ENCODE data around the gene PARD3B. TPM values are rescaled to one million over a fixed set of nuclear protein-coding genes. Genes with fewer than 3 reads are reported as not detected.

The PARD3B gene
- total RNA-seq, 6 experiments from 2014 or later, result 5.3 to 11.2 (median 8.3) TPM

DNA sequence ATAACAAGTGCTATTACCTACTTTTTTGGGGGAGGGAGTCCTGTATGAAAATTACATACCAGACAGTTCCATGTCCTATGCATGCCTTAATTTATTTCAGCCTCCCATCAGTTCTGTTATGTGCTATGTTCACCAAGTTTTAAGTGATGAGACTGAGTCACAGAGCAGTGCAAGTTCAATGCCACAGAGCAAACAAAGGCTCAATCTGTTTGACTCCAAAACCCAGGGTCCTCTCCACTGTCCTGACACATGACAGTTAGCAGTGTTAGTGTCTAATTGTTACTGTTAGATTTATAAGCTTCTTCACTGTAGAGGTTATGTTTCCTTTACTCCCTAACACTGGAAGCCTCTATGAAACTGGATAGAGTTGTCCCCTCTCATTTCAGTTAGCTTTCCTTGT is 498.0 kb downstream of the PARD3B start:
- no peaks in the 10 kb centered on the region for H3K36me3 ChIP-seq
- H3K27me3 ChIP-seq, result no peaks in the 10 kb centered on the region
- H3K9me3 ChIP-seq, result no peaks in the 10 kb centered on the region
- TF ChIP-seq CTCF (IDR thresholded peaks at IDR 0.05) (no peak), POLR2A (IDR thresholded peaks at IDR 0.05) (no peak)
- H3K4me1 ChIP-seq, result peaks cover 0 to 4% (median 2%) of the 10 kb centered on the region in 4 donors
- intact Hi-C loops (cut with DNase I), result no loop called here
- no peak overlapping the region for H3K27ac ChIP-seq
- ATAC-seq, result peak; percentile 31 to 83 (median 42)
- DNase-seq, result no peak
- no peak overlapping the region for H3K4me3 ChIP-seq

GRCh38 chr2:205045706-205046105 is 500.4 kb downstream of the PARD3B start:
- H3K36me3 ChIP-seq, result no peaks in the 10 kb centered on the region
- WGBS (ENCODE audit: insufficient coverage, low coverage, low lambda C conversion rate, missing lambda C conversion rate), result 69% methylated on average over 2 of the region's 2 CpGs
- no peaks in the 10 kb centered on the region for H3K9me3 ChIP-seq
- TF ChIP-seq POLR2A (IDR thresholded peaks at IDR 0.05) (no peak), CTCF (IDR thresholded peaks at IDR 0.05) (no peak)
- H3K27ac ChIP-seq, result no peak overlapping the region
- intact Hi-C loops (cut with DNase I), result no loop called here
- peaks cover 0 to 4% (median 2%) of the 10 kb centered on the region in 4 donors for H3K4me1 ChIP-seq
- H3K27me3 ChIP-seq, result no peaks in the 10 kb centered on the region
- DNase-seq, result no peak
- H3K4me3 ChIP-seq, result no peak overlapping the region
- no peak for ATAC-seq

DNA sequence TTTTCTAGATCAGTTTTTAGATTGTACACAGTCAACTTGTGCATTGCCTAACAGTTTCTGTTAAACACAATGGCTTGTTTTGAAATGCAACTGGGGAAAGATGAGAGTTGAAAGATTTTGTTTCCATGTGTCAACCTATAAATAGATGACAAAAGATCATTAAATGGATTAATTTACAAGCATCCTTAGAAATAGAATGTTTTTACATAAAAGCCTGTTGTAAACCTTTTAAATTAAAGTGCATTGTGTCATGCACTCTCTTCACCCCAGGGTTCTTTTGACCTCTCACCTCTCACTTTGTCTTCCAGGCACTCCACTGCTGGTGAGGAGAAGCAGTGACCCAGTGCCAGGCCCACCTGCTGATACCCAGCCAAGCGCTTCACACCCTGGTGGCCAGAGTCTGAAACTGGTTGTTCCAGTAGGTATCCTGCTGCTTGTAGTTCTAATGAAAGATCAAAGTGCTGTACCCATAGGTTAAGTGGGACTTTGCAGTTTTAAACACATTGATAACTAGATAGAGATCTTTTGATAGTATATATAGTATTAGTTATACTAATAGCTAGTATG is 502.1 kb downstream of the PARD3B start:
- no peak for ATAC-seq
- Histone ChIP-seq H3K36me3 (no peaks in the 10 kb centered on the region), H3K4me3 (no peak overlapping the region), H3K4me1 (no peaks in the 10 kb centered on the region), H3K27ac (no peak overlapping the region), H3K27me3 (no peaks in the 10 kb centered on the region), H3K9me3 (no peaks in the 10 kb centered on the region)
- no peak for DNase-seq
- TF ChIP-seq POLR2A (IDR thresholded peaks at IDR 0.05) (no peak), CTCF (IDR thresholded peaks at IDR 0.05) (no peak)
- 86% methylated on average over 1 of the region's 1 CpG for WGBS (ENCODE audit: insufficient coverage, low coverage, low lambda C conversion rate, missing lambda C conversion rate)
- intact Hi-C loops (cut with DNase I), result no loop called here

DNA sequence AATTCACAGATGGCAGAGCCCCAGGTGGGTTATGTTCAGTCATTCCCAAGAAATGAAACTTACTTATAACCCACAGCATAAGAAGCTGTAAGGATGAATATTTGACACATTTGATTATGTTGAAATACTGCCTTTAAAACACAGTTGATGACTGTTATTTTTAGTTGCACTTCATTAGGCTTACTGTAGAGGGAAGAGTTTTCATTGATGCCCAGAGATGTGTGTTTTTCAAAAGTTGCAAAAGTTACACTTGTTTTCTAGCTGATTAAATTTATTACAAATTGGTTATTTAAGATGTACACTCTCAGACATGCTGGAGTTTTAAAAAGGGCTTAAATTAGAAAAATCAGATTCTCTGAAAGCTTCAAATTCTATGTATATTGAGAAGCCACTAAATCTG is 506.1 kb downstream of the PARD3B start:
- intact Hi-C loops (cut with DNase I), result no loop called here
- no peaks in the 10 kb centered on the region for H3K27me3 ChIP-seq
- H3K27ac ChIP-seq, result no peak overlapping the region
- TF ChIP-seq POLR2A (IDR thresholded peaks at IDR 0.05) (no peak), CTCF (IDR thresholded peaks at IDR 0.05) (no peak)
- no peak for DNase-seq
- no peak for ATAC-seq
- no peak overlapping the region for H3K4me3 ChIP-seq
- H3K36me3 ChIP-seq, result no peaks in the 10 kb centered on the region
- H3K4me1 ChIP-seq, result no peaks in the 10 kb centered on the region
- H3K9me3 ChIP-seq, result no peaks in the 10 kb centered on the region

DNA sequence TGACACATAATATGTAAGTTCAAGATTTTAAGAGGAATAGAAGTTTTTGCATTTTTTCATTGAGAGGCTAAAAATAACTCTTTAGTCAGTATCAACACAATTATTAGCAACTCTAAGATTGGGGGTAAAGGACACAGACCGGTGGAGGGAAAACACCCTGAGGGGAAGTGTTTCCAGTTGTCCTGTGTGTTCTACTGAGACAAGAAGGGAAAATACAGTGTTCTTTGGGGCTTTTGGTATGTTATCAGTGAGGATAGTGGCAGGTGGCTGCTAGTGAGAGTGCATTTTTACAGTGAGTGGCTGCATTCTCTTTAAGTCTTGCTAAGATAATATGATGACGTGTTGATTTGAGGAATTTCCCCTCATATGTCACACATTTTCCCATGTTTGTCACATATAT is 507.5 kb downstream of the PARD3B start:
- no peak overlapping the region for H3K27ac ChIP-seq
- no peaks in the 10 kb centered on the region for H3K9me3 ChIP-seq
- H3K27me3 ChIP-seq, result no peaks in the 10 kb centered on the region
- intact Hi-C loops (cut with DNase I), result no loop called here
- H3K36me3 ChIP-seq, result no peaks in the 10 kb centered on the region
- WGBS (ENCODE audit: insufficient coverage, low coverage, low lambda C conversion rate, missing lambda C conversion rate), result 91% methylated on average over 2 of the region's 2 CpGs
- H3K4me3 ChIP-seq, result no peak overlapping the region
- no peak for TF ChIP-seq POLR2A (IDR thresholded peaks at IDR 0.05)
- TF ChIP-seq CTCF (IDR thresholded peaks at IDR 0.05), result no peak
- H3K4me1 ChIP-seq, result no peaks in the 10 kb centered on the region
- DNase-seq, result no peak
- no peak for ATAC-seq
